HCT116 (cell line): ENCODE data around the gene MEGF8. TPM values are rescaled to one million over a fixed set of nuclear protein-coding genes. Genes with fewer than 3 reads are reported as not detected.

Source experiments
- ATAC-seq: fragments of 200-7000 bp; cut with Tn5 transposase; 2 replicates; pipeline ENCODE4 v1.9.1; 2020; ENCODE audit warnings: mild to moderate bottlenecking, moderate library complexity
- BruUV-seq: library from RNA; stranded (reverse); fragments of 400-500 nt; replicated peaks from 2 replicates; lab custom pipeline; 2021; lab: Mats Ljungman, UMichigan
- CTCF ChIA-PET: fragments of 300-600 bp; sonication (Branson Sonifier 250); formaldehyde crosslinking; loops from one replicate; lab custom pipeline; 2021; ENCODE audit warnings: antibody characterized with exemption; lab: Charles Lee
- POLR2A ChIA-PET: fragments of 300-600, 350-600 bp; sonication (Branson Sonifier 250); formaldehyde crosslinking; loops from one replicate; lab custom pipeline; 2021; ENCODE audit warnings: antibody characterized with exemption; lab: Charles Lee
- RAD21 ChIA-PET, 2 experiments: fragments of 300-600 bp; sonication (Branson Sonifier 250); formaldehyde crosslinking; loops; one replicate each; lab custom pipeline; 2023; ENCODE audit warnings: low total read pairs in 2 of 2; ENCODE audit not compliant: uncharacterized antibody in 2 of 2, unreplicated experiment in 2 of 2, low non-redundant PET in 1 of 2; lab: Charles Lee
- DNase-seq: peaks from one replicate; pipeline ENCODE4 v3.0.0-alpha.2; 2010; ENCODE audit warnings: low read depth, low spot score
- H2AFZ ChIP-seq: fragments of 200-600 bp; shearing (Covaris generic), sonication (generic); 2 replicates; pipeline ENCODE4 v1.6.1; 2017; ENCODE audit warnings: low read depth, mixed run types, mixed read lengths, antibody characterized with exemption, low read length; ENCODE audit not compliant: poor library complexity, severe bottlenecking
- H3K27ac ChIP-seq: 2 replicates; pipeline ENCODE4 v1.5.1; 2012; ENCODE audit warnings: low read depth, low read length
- H3K27me3 ChIP-seq: fragments of 200-600 bp; sonication (generic); 2 replicates; pipeline ENCODE4 v1.6.1; 2016; ENCODE audit warnings: mixed run types, low read length, mixed read lengths; ENCODE audit not compliant: insufficient read depth
- H3K36me3 ChIP-seq, 2 experiments: fragments of 200-500 bp in 1 of 2; fragments of 200-600 bp in 1 of 2; sonication (Bioruptor generic) in 1 of 2; sonication (generic) in 1 of 2; 2 replicates each; pipeline versions ENCODE4 v1.5.1 to v1.6.1; 2014 to 2016; ENCODE audit warnings: low read length in 2 of 2, inconsistent platforms in 1 of 2, mixed read lengths in 1 of 2, mixed run types in 1 of 2; ENCODE audit not compliant: insufficient read depth in 2 of 2, control insufficient read depth in 1 of 2
- H3K4me1 ChIP-seq, 2 experiments: fragments of 200-600 bp in 1 of 2; sonication (generic) in 1 of 2; 2 replicates each; pipeline versions ENCODE4 v1.5.1 to v1.6.1; 2012 to 2017; ENCODE audit warnings: low read length in 2 of 2, inconsistent platforms in 1 of 2, mild to moderate bottlenecking in 1 of 2, mixed read lengths in 1 of 2, mixed run types in 1 of 2, moderate library complexity in 1 of 2; ENCODE audit not compliant: insufficient read depth in 2 of 2, control insufficient read depth in 1 of 2
- H3K4me2 ChIP-seq: fragments of 200-600 bp; sonication (generic); 2 replicates; pipeline ENCODE4 v1.6.1; 2017; ENCODE audit warnings: mixed run types, low read length, mixed read lengths
- H3K4me3 ChIP-seq, 2 experiments: fragments of 200-600 bp in 1 of 2; sonication (generic) in 1 of 2; replicated peaks in 1 of 2; 2 replicates each; pipeline ENCODE4 v1.5.1; 2011 to 2016; ENCODE audit warnings: low read length in 2 of 2, control low read depth in 1 of 2, low read depth in 1 of 2, mild to moderate bottlenecking in 1 of 2, mixed read lengths in 1 of 2, mixed run types in 1 of 2
- H3K79me2 ChIP-seq: fragments of 200-600 bp; sonication (generic); 2 replicates; pipeline ENCODE4 v1.6.1; 2017; ENCODE audit warnings: mild to moderate bottlenecking, mixed run types, low read length, moderate library complexity, mixed read lengths; ENCODE audit not compliant: insufficient read depth
- H3K9ac ChIP-seq: fragments of 200-600 bp; sonication (generic); 2 replicates; pipeline ENCODE4 v1.6.1; 2016; ENCODE audit warnings: low read length, mixed read lengths
- H3K9me2 ChIP-seq: fragments of 200-600 bp; sonication (generic), shearing (Covaris generic); 2 replicates; pipeline ENCODE4 v1.6.1; 2017; ENCODE audit warnings: mixed run types, mild to moderate bottlenecking, moderate library complexity; ENCODE audit not compliant: insufficient read depth
- H3K9me3 ChIP-seq, 2 experiments: fragments of 200-500 bp in 1 of 2; fragments of 200-600 bp in 1 of 2; sonication (Bioruptor generic) in 1 of 2; sonication (generic) in 1 of 2; 2 replicates each; pipeline ENCODE4 v1.6.1; 2014 to 2017; ENCODE audit warnings: low read length in 2 of 2, mixed read lengths in 2 of 2, inconsistent platforms in 1 of 2, low read depth in 1 of 2, mild to moderate bottlenecking in 1 of 2, mixed run types in 1 of 2, moderate library complexity in 1 of 2; ENCODE audit not compliant: control insufficient read depth in 1 of 2, insufficient read depth in 1 of 2
- H4K20me1 ChIP-seq: fragments of 200-600 bp; sonication (generic), shearing (Covaris generic); 2 replicates; pipeline ENCODE4 v1.6.1; 2017; ENCODE audit warnings: mixed run types, mild to moderate bottlenecking, moderate library complexity; ENCODE audit not compliant: insufficient read depth
- ELF1 ChIP-seq: IDR thresholded peaks from 2 replicates; pipeline ENCODE4 v1.6.1; 2012; ENCODE audit warnings: low read depth, borderline replicate concordance
- POLR2A ChIP-seq: IDR thresholded peaks from 2 replicates; pipeline ENCODE4 v1.7.0; 2011; ENCODE audit warnings: borderline replicate concordance; ENCODE audit not compliant: insufficient read depth, insufficient read length; ENCODE audit errors: extremely low read depth
- SIN3A ChIP-seq: IDR thresholded peaks from 2 replicates; pipeline ENCODE4 v1.6.1; 2012; ENCODE audit warnings: low read depth
- SRF ChIP-seq: IDR thresholded peaks from 2 replicates; pipeline ENCODE4 v1.6.1; 2012; ENCODE audit warnings: low read depth
- intact Hi-C: fragments of 100-400 bp; cut with micrococcal nuclease; formaldehyde crosslinking; loops from 2 replicates; pipeline ENCODE4 v1.10.0; 2022
- total RNA-seq: library from RNA; stranded (reverse); gene quantifications from one replicate; pipeline ENCODE4 v1.2.1, GENCODE V29; 2021; ENCODE audit not compliant: unreplicated experiment
- TF ChIP-seq, protein P1 (sequence below), 3 experiments: fragments of 200-600 bp in 1 of 3; sonication (generic) in 1 of 3; IDR thresholded peaks in 2 of 3; conservative IDR thresholded peaks in 1 of 3; 2 replicates each; pipeline ENCODE4 v1.5.1; 2012 to 2017; ENCODE audit warnings: low read depth in 2 of 3, low read length in 2 of 3, antibody characterized with exemption in 1 of 3, borderline replicate concordance in 1 of 3, control low read depth in 1 of 3, mild to moderate bottlenecking in 1 of 3, mixed read lengths in 1 of 3, mixed run types in 1 of 3, moderate library complexity in 1 of 3; ENCODE audit not compliant: insufficient read depth in 1 of 3
- TF ChIP-seq, protein P2 (sequence below): IDR thresholded peaks from 2 replicates; pipeline ENCODE4 v1.6.1; 2012; ENCODE audit warnings: low read depth

MEGF8 gene
- total RNA-seq, 1 experiment from 2014 or later = 24.0 TPM

DNA sequence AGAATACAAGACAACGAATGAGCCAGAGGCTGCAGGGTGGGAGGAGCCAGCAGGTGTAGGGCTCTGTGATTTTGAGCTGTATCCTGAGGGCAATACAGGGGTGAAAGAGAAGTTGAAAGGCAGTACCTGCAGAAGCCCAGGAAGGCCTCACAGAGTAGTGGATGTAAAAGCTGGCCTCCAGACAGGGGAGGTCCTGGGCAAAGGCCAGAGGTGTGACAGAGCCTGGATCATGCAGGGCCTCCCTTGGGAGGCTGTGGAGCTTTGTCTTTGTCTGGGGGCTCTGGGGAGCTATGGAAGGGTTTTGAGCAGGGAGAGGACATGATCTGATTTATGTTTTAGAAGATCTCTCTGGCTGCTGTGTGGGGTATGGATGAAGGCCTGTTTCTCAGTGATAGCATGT lies 2.7 kb downstream of the MEGF8 start:
- no peaks in the 10 kb centered on the region for H3K9me3 ChIP-seq
- ATAC-seq (no peak), DNase-seq (no peak)
- intact Hi-C loops = no loop called here
- ChIA-PET RAD21 (no interaction called here), CTCF (no interaction called here), POLR2A (no interaction called here)
- H3K36me3 ChIP-seq = no peaks in the 10 kb centered on the region; a peak in 1 of 4 replicates
- H3K9me2 ChIP-seq = no peaks in the 10 kb centered on the region
- no peak overlapping the region for H3K4me2 ChIP-seq
- no peak overlapping the region for H3K9ac ChIP-seq
- peaks cover 10 to 17% of the 10 kb centered on the region in 2 experiments for H3K4me1 ChIP-seq
- no peak overlapping the region for H3K27ac ChIP-seq
- peaks cover 17% of the 10 kb centered on the region for H3K79me2 ChIP-seq
- no peak overlapping the region for H3K4me3 ChIP-seq
- H3K27me3 ChIP-seq = no peaks in the 10 kb centered on the region
- no TSS peak for BruUV-seq
- H2AFZ ChIP-seq = no peak overlapping the region
- TF ChIP-seq, protein P1, sequence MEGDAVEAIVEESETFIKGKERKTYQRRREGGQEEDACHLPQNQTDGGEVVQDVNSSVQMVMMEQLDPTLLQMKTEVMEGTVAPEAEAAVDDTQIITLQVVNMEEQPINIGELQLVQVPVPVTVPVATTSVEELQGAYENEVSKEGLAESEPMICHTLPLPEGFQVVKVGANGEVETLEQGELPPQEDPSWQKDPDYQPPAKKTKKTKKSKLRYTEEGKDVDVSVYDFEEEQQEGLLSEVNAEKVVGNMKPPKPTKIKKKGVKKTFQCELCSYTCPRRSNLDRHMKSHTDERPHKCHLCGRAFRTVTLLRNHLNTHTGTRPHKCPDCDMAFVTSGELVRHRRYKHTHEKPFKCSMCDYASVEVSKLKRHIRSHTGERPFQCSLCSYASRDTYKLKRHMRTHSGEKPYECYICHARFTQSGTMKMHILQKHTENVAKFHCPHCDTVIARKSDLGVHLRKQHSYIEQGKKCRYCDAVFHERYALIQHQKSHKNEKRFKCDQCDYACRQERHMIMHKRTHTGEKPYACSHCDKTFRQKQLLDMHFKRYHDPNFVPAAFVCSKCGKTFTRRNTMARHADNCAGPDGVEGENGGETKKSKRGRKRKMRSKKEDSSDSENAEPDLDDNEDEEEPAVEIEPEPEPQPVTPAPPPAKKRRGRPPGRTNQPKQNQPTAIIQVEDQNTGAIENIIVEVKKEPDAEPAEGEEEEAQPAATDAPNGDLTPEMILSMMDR (IDR thresholded peaks at IDR 0.05 in 2 of 3, conservative IDR thresholded peaks at IDR 0.05 in 1 of 3; ENCODE audit: borderline replicate concordance in 1 of 3, insufficient read depth in 1 of 3, low read depth in 2 of 3, low read length in 2 of 3) = no peak
- no peak for TF ChIP-seq ELF1
- H4K20me1 ChIP-seq = no peaks in the 10 kb centered on the region

DNA sequence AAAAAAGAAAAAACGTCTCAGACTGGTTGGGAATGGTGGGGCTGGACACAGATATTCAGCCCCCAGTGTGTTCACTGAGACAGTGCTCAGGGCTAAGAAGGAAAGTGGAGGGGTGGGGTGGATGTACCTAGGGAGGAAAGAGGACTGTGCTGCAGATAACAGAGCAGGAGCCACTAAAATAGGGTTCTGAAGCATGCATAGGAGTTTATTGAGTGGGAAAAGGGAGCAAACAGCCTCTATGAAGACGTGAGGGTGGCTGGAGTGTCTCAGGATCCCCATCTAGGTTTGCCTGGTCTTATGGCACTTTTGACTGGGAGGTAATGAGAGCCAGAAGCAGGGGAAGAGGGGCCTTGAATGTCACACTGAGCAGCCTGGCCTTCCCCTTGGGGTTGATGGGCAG lies 3.4 kb downstream of the MEGF8 start:
- Histone ChIP-seq H4K20me1 (no peaks in the 10 kb centered on the region), H3K79me2 (peaks cover 17% of the 10 kb centered on the region), H3K9me3 (no peaks in the 10 kb centered on the region), H3K36me3 (no peaks in the 10 kb centered on the region; a peak in 1 of 4 replicates), H3K9ac (no peak overlapping the region), H3K27ac (no peak overlapping the region), H3K9me2 (no peaks in the 10 kb centered on the region), H3K27me3 (no peaks in the 10 kb centered on the region), H2AFZ (no peak overlapping the region), H3K4me3 (no peak overlapping the region), H3K4me1 (peaks cover 10 to 17% of the 10 kb centered on the region in 2 experiments), H3K4me2 (no peak overlapping the region)
- no peak for ATAC-seq
- intact Hi-C loops = no loop called here
- ChIA-PET POLR2A (no interaction called here), RAD21 (no interaction called here), CTCF (no interaction called here)
- BruUV-seq = no TSS peak
- TF ChIP-seq, protein P2, sequence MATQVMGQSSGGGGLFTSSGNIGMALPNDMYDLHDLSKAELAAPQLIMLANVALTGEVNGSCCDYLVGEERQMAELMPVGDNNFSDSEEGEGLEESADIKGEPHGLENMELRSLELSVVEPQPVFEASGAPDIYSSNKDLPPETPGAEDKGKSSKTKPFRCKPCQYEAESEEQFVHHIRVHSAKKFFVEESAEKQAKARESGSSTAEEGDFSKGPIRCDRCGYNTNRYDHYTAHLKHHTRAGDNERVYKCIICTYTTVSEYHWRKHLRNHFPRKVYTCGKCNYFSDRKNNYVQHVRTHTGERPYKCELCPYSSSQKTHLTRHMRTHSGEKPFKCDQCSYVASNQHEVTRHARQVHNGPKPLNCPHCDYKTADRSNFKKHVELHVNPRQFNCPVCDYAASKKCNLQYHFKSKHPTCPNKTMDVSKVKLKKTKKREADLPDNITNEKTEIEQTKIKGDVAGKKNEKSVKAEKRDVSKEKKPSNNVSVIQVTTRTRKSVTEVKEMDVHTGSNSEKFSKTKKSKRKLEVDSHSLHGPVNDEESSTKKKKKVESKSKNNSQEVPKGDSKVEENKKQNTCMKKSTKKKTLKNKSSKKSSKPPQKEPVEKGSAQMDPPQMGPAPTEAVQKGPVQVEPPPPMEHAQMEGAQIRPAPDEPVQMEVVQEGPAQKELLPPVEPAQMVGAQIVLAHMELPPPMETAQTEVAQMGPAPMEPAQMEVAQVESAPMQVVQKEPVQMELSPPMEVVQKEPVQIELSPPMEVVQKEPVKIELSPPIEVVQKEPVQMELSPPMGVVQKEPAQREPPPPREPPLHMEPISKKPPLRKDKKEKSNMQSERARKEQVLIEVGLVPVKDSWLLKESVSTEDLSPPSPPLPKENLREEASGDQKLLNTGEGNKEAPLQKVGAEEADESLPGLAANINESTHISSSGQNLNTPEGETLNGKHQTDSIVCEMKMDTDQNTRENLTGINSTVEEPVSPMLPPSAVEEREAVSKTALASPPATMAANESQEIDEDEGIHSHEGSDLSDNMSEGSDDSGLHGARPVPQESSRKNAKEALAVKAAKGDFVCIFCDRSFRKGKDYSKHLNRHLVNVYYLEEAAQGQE = no peak
- no peak for TF ChIP-seq SRF
- no peak for TF ChIP-seq POLR2A
- TF ChIP-seq SIN3A = no peak
- DNase-seq = no peak
